Daoy (cell line): Measurements from ENCODE around the gene FAM168B. TPM values are rescaled to one million over a fixed set of nuclear protein-coding genes. Genes with fewer than 3 reads are reported as not detected.

Experiments used
- DNase-seq: peaks from one replicate; pipeline ENCODE4 v3.0.0-alpha.2; 2015; ENCODE audit warnings: low read depth
- total RNA-seq: library from RNA; depleted of rRNA; stranded (reverse); fragments of >200 nt; shearing (Covaris generic); gene quantifications from 2 replicates; pipeline ENCODE4 v1.2.3, GENCODE V29; 2014

The FAM168B gene
- total RNA-seq, 1 experiment from 2014 or later, result 101 TPM

GRCh38 chr2:131040661-131041401 lies 52.4 kb downstream of the FAM168B start:
- DNase-seq, result no peak

- no peak for DNase-seq
Measured at GRCh38 chr2:131039908-131040660, 53.2 kb downstream of the FAM168B start.

- no peak for DNase-seq
Measured at GRCh38 chr2:131039535-131039907, 53.7 kb downstream of the FAM168B start.

- DNase-seq, result no peak
Measured at GRCh38 chr2:131039101-131039440, 54.2 kb downstream of the FAM168B start.

GRCh38 chr2:131038258-131039100 lies 54.8 kb downstream of the FAM168B start:
- no peak for DNase-seq

GRCh38 chr2:131037398-131038257 lies 55.6 kb downstream of the FAM168B start:
- no peak for DNase-seq

GRCh38 chr2:131036696-131037397 lies 56.4 kb downstream of the FAM168B start:
- no peak for DNase-seq

GRCh38 chr2:131036269-131036668 lies 57.0 kb downstream of the FAM168B start:
- no peak for DNase-seq

GRCh38 chr2:131035826-131036231 lies 57.4 kb downstream of the FAM168B start:
- no peak for DNase-seq

- DNase-seq, result no peak
Measured at GRCh38 chr2:131035112-131035825, 58.0 kb downstream of the FAM168B start.

- DNase-seq, result no peak
Measured at GRCh38 chr2:131034122-131035051, 58.9 kb downstream of the FAM168B start.

GRCh38 chr2:131033786-131034121 lies 59.5 kb downstream of the FAM168B start:
- DNase-seq, result no peak

GRCh38 chr2:131032393-131032836 lies 60.8 kb downstream of the FAM168B start:
- DNase-seq, result no peak

GRCh38 chr2:131031875-131032274 lies 61.4 kb downstream of the FAM168B start:
- no peak for DNase-seq

- DNase-seq, result no peak
Measured at GRCh38 chr2:131031431-131031841, 61.8 kb downstream of the FAM168B start.

- DNase-seq, result no peak
Measured at GRCh38 chr2:131030478-131030971, 62.7 kb downstream of the FAM168B start.

GRCh38 chr2:131029812-131030211 lies 63.4 kb downstream of the FAM168B start:
- DNase-seq, result no peak

GRCh38 chr2:131027566-131028528 lies 65.4 kb downstream of the FAM168B start:
- DNase-seq, result no peak
